G401 (cell line): ENCODE measurements around the gene RIMKLB. TPM values are rescaled to one million over a fixed set of nuclear protein-coding genes. Genes with fewer than 3 reads are reported as not detected.
A peak's percentile ranks its signal among the peaks of the same experiment; 100 is the strongest.
"Not testable (repeated sequence)": the region's sequence is repeated elsewhere in the genome, so short reads cannot be mapped to it uniquely, and the experiment has no call there.

ENCODE experiments used
- DNase-seq: peaks from one replicate; pipeline ENCODE4 v3.0.0-alpha.2; 2015; ENCODE audit warnings: low spot score
- in situ Hi-C: cut with HindIII; loops from 2 replicates; pipeline ENCODE4 v1.10.0; 2016; ENCODE audit warnings: low sequenced_read_pairs, mixed read lengths
- total RNA-seq: library from RNA; depleted of rRNA; stranded (reverse); fragments of >200 nt; shearing (Covaris generic); gene quantifications from 2 replicates; pipeline ENCODE4 v1.2.3, GENCODE V29; 2014

RIMKLB gene
- total RNA-seq, 1 experiment from 2014 or later, result 0.14 TPM

- in situ Hi-C loops, DNase-seq: not testable (repeated sequence)
Measured at GRCh38 chr12:8804833-8805232, 107.0 kb downstream of the RIMKLB start.

- in situ Hi-C loops, result not testable (repeated sequence)
Measured at GRCh38 chr12:8805487-8805886, 107.7 kb downstream of the RIMKLB start.

GRCh38 chr12:8807084-8807483 lies 109.3 kb downstream of the RIMKLB start:
- peak; percentile 69 for DNase-seq
- in situ Hi-C loops, result not testable (repeated sequence)

More at GRCh38 chr12:8805487-8805886, 107.7 kb downstream of the RIMKLB start:
- DNase-seq, result not testable (repeated sequence)

- in situ Hi-C loops, DNase-seq: not testable (repeated sequence)
Measured at GRCh38 chr12:8810112-8810511, 112.3 kb downstream of the RIMKLB start.

- DNase-seq, result no peak
- in situ Hi-C loops, result no loop called here
Measured at GRCh38 chr12:8813572-8814357, 116.0 kb downstream of the RIMKLB start.

GRCh38 chr12:8816448-8817050 lies 118.8 kb downstream of the RIMKLB start:
- no peak for DNase-seq
- in situ Hi-C loops, result no loop called here

GRCh38 chr12:8817856-8818255 lies 120.1 kb downstream of the RIMKLB start:
- DNase-seq, result no peak
- in situ Hi-C loops, result no loop called here

- in situ Hi-C loops, result no loop called here
- DNase-seq, result no peak
Measured at GRCh38 chr12:8818526-8818925, 120.7 kb downstream of the RIMKLB start.

- in situ Hi-C loops, result no loop called here
- DNase-seq, result no peak
Measured at GRCh38 chr12:8819666-8819980, 121.8 kb downstream of the RIMKLB start.

GRCh38 chr12:8820676-8821407 lies 123.1 kb downstream of the RIMKLB start:
- in situ Hi-C loops, DNase-seq: not testable (repeated sequence)

- in situ Hi-C loops, result no loop called here
- no peak for DNase-seq
Measured at GRCh38 chr12:8821591-8821990, 123.8 kb downstream of the RIMKLB start.

- in situ Hi-C loops, result no loop called here
- DNase-seq, result no peak
Measured at GRCh38 chr12:8822298-8822697, 124.5 kb downstream of the RIMKLB start, which contains the start of gene A2ML1. TSS of gene A2ML1 (plus strand) at chr12:8822621. CDS start at chr12:8822652, 31 bp downstream.

GRCh38 chr12:8823565-8824300 lies 125.9 kb downstream of the RIMKLB start:
- DNase-seq, result peak; percentile 36
- in situ Hi-C loops, result no loop called here

GRCh38 chr12:8827551-8828256 lies 129.9 kb downstream of the RIMKLB start:
- in situ Hi-C loops, result no loop called here
- no peak for DNase-seq

GRCh38 chr12:8828257-8829124 lies 130.7 kb downstream of the RIMKLB start:
- in situ Hi-C loops, result no loop called here
- no peak for DNase-seq

- in situ Hi-C loops, result no loop called here
- no peak for DNase-seq
Measured at GRCh38 chr12:8829125-8829518, 131.3 kb downstream of the RIMKLB start.

GRCh38 chr12:8829621-8830020 lies 131.8 kb downstream of the RIMKLB start:
- DNase-seq, result no peak
- in situ Hi-C loops, result no loop called here

GRCh38 chr12:8831116-8831515 lies 133.3 kb downstream of the RIMKLB start:
- in situ Hi-C loops, result no loop called here
- no peak for DNase-seq
